Measurements from ENCODE around the gene BAIAP3. TPM values are rescaled to one million over a fixed set of nuclear protein-coding genes. Genes with fewer than 3 reads are reported as not detected.

The BAIAP3 gene
- total and polyA plus RNA-seq, 2 of the 8 experiments (the other 6 are each of a cell fraction or from before 2014, with no cell fraction given) = 2.9 to 6.8 TPM

DNA sequence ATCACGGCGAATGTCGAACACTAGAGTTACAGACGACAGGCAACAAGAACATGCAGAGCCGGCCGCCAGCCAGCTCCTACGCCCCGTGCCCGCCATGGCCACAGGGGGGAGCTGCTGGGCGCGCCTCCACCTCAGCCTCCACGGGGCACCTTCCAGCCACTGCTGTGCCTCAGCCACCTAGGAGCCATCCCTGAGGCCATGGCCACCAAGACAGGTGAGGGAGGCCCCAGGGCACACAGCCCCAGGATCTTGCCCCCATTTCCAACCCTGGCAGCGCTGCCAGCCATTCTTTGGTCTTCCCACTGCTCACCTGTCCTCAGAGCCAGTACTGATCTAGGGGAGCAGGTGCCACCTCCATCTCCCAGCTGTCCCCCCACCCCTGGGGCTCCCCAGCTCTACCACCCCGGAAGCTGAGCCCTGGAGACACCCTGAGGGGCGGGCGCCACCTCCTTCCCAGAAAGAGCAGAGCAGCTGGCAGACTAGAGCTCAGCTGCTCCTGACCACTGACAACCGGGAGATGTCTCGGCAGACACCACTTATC, 30.1 kb downstream of the BAIAP3 start (continued):
- TF ChIP-seq, protein P1, sequence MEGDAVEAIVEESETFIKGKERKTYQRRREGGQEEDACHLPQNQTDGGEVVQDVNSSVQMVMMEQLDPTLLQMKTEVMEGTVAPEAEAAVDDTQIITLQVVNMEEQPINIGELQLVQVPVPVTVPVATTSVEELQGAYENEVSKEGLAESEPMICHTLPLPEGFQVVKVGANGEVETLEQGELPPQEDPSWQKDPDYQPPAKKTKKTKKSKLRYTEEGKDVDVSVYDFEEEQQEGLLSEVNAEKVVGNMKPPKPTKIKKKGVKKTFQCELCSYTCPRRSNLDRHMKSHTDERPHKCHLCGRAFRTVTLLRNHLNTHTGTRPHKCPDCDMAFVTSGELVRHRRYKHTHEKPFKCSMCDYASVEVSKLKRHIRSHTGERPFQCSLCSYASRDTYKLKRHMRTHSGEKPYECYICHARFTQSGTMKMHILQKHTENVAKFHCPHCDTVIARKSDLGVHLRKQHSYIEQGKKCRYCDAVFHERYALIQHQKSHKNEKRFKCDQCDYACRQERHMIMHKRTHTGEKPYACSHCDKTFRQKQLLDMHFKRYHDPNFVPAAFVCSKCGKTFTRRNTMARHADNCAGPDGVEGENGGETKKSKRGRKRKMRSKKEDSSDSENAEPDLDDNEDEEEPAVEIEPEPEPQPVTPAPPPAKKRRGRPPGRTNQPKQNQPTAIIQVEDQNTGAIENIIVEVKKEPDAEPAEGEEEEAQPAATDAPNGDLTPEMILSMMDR (IDR thresholded peaks at IDR 0.05; ENCODE audit: control extremely low read depth in 1 of 3, insufficient read depth in 1 of 3, low read depth in 1 of 3, low read length in 3 of 3) = peak; percentile 78 to 93 (median 92)
- TF ChIP-seq SAP30 (IDR thresholded peaks at IDR 0.05; ENCODE audit: insufficient read depth, insufficient replicate concordance, low read length) (no peak), RAD21 (IDR thresholded peaks at IDR 0.05 in 1 of 2, conservative IDR thresholded peaks at IDR 0.05 in 1 of 2; ENCODE audit: low read depth in 2 of 2, low read length in 2 of 2) (peak; percentile 58 to 71), ASH2L (IDR thresholded peaks at IDR 0.05; ENCODE audit: low read length) (no peak), CREB1 (IDR thresholded peaks at IDR 0.05) (0 out of 2 replicates have a peak, but pooled peaks have one; percentile 10), SP4 (IDR thresholded peaks at IDR 0.05; ENCODE audit: low read length) (no peak), KDM5A (IDR thresholded peaks at IDR 0.05; ENCODE audit: low read length) (no peak), FOSL1 (IDR thresholded peaks at IDR 0.05; ENCODE audit: insufficient read depth, low read depth, low read length) (0 out of 2 replicates have a peak, but pooled peaks have one; percentile 21), KDM4A (IDR thresholded peaks at IDR 0.05; ENCODE audit: low read depth, low read length, severe bottlenecking) (no peak), RNF2 (IDR thresholded peaks at IDR 0.05; ENCODE audit: borderline replicate concordance, low read depth, low read length, missing control alignments, poor library complexity, severe bottlenecking) (no peak), NRF1 (IDR thresholded peaks at IDR 0.05; ENCODE audit: low read depth, low read length) (no peak), RBBP5 (IDR thresholded peaks at IDR 0.05; ENCODE audit: borderline replicate concordance, low read depth, low read length) (no peak), GABPA (IDR thresholded peaks at IDR 0.05; ENCODE audit: borderline replicate concordance, insufficient read depth, low read length) (peak; percentile 67; the same call in 1 of the 2 replicates), TAF1 (IDR thresholded peaks at IDR 0.05; ENCODE audit: low read depth, low read length) (no peak)
- TF ChIP-seq, protein P2, sequence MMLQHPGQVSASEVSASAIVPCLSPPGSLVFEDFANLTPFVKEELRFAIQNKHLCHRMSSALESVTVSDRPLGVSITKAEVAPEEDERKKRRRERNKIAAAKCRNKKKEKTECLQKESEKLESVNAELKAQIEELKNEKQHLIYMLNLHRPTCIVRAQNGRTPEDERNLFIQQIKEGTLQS (IDR thresholded peaks at IDR 0.05; ENCODE audit: insufficient read depth, low read depth, low read length) = no peak
- TF ChIP-seq, protein P3, sequence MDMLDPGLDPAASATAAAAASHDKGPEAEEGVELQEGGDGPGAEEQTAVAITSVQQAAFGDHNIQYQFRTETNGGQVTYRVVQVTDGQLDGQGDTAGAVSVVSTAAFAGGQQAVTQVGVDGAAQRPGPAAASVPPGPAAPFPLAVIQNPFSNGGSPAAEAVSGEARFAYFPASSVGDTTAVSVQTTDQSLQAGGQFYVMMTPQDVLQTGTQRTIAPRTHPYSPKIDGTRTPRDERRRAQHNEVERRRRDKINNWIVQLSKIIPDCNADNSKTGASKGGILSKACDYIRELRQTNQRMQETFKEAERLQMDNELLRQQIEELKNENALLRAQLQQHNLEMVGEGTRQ (IDR thresholded peaks at IDR 0.05; ENCODE audit: low read length) = no peak
- TF ChIP-seq, protein P4, sequence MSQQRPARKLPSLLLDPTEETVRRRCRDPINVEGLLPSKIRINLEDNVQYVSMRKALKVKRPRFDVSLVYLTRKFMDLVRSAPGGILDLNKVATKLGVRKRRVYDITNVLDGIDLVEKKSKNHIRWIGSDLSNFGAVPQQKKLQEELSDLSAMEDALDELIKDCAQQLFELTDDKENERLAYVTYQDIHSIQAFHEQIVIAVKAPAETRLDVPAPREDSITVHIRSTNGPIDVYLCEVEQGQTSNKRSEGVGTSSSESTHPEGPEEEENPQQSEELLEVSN (IDR thresholded peaks at IDR 0.05) = no peak
